GM21529 (cell line): ENCODE results near the gene CTIF.

Experiments
- ATAC-seq: cut with Tn5 transposase; IDR thresholded peaks from one replicate; pipeline ENCODE4 v1.9.1; 2021; ENCODE audit not compliant: unreplicated experiment

CTIF gene

GRCh38 chr18:48742304-48742703 lies 203.5 kb downstream of the CTIF start:
- ATAC-seq = no peak

- no peak for ATAC-seq
These were observed 204.1 kb downstream of the CTIF start for GRCh38 chr18:48742706-48743475.

- ATAC-seq = no peak
These were observed 205.1 kb downstream of the CTIF start for GRCh38 chr18:48743886-48744285.

GRCh38 chr18:48745293-48745692 lies 206.5 kb downstream of the CTIF start:
- no peak for ATAC-seq

GRCh38 chr18:48749768-48750167 lies 210.9 kb downstream of the CTIF start:
- no peak for ATAC-seq

- no peak for ATAC-seq
These were observed 211.8 kb downstream of the CTIF start for GRCh38 chr18:48750485-48751175.

GRCh38 chr18:48751727-48752468 lies 213.1 kb downstream of the CTIF start:
- no peak for ATAC-seq

- no peak for ATAC-seq
These were observed 213.6 kb downstream of the CTIF start for GRCh38 chr18:48752478-48752877.

- no peak for ATAC-seq
These were observed 214.1 kb downstream of the CTIF start for GRCh38 chr18:48752928-48753327.

GRCh38 chr18:48753691-48754090 lies 214.9 kb downstream of the CTIF start:
- no peak for ATAC-seq

- ATAC-seq = no peak
These were observed 215.7 kb downstream of the CTIF start for GRCh38 chr18:48754559-48754958.

- ATAC-seq = peak; percentile 48
These were observed 216.2 kb downstream of the CTIF start for GRCh38 chr18:48754993-48755473.

GRCh38 chr18:48756511-48757226 lies 217.8 kb downstream of the CTIF start:
- ATAC-seq = no peak

GRCh38 chr18:48757367-48757766 lies 218.5 kb downstream of the CTIF start:
- ATAC-seq = no peak

GRCh38 chr18:48757906-48758305 lies 219.1 kb downstream of the CTIF start:
- ATAC-seq = no peak

GRCh38 chr18:48761582-48761981 lies 222.8 kb downstream of the CTIF start:
- ATAC-seq = no peak

GRCh38 chr18:48762022-48762421 lies 223.2 kb downstream of the CTIF start:
- ATAC-seq = no peak

GRCh38 chr18:48762836-48763718 lies 224.2 kb downstream of the CTIF start:
- ATAC-seq = no peak

- ATAC-seq = no peak
These were observed 224.9 kb downstream of the CTIF start for GRCh38 chr18:48763719-48764100.

GRCh38 chr18:48765053-48765452 lies 226.2 kb downstream of the CTIF start:
- no peak for ATAC-seq
